Uterus (tissue), 2 donors: ENCODE results near the gene ERVV-1.

ENCODE experiments used
- POLR2A ChIP-seq, 2 donors: fragments of 450-650 bp; IDR thresholded peaks; one replicate each; pipeline ENCODE4 v1.6.1; 2016; ENCODE audit warnings: antibody characterized with exemption in 2 of 2, mild to moderate bottlenecking in 1 of 2, moderate library complexity in 1 of 2
- TF ChIP-seq, protein P1 (sequence below), 4 experiments: fragments of 200-600 bp in 2 of 4; fragments of 450-650 bp in 2 of 4; sonication (generic) in 2 of 4; IDR thresholded peaks; one replicate each; pipeline ENCODE4 v1.5.1; 2016 to 2019; ENCODE audit warnings: antibody characterized with exemption in 4 of 4, mild to moderate bottlenecking in 2 of 4, moderate library complexity in 1 of 4

DNA sequence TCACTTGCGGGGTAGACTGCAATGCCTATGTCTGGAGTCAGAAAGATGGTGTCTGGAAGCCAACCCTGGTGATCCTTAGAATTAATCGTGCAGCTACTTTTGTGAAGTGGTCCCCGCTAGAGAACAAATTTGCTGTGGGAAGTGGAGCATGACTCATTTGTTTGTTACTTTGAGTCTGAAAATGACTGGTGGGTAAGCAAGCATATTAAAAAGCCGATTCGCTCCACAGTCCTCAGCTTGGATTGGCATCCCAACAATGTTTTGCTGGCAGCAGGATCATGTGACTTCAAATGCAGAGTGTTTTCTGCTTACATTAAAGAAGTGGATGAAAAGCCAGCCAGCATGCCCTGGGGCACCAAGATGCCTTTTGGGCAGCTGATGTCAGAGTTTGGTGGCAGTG lies 9.5 kb upstream of the ERVV-1 start:
- TF ChIP-seq POLR2A (IDR thresholded peaks at IDR 0.05): no peak
- TF ChIP-seq, protein P1, sequence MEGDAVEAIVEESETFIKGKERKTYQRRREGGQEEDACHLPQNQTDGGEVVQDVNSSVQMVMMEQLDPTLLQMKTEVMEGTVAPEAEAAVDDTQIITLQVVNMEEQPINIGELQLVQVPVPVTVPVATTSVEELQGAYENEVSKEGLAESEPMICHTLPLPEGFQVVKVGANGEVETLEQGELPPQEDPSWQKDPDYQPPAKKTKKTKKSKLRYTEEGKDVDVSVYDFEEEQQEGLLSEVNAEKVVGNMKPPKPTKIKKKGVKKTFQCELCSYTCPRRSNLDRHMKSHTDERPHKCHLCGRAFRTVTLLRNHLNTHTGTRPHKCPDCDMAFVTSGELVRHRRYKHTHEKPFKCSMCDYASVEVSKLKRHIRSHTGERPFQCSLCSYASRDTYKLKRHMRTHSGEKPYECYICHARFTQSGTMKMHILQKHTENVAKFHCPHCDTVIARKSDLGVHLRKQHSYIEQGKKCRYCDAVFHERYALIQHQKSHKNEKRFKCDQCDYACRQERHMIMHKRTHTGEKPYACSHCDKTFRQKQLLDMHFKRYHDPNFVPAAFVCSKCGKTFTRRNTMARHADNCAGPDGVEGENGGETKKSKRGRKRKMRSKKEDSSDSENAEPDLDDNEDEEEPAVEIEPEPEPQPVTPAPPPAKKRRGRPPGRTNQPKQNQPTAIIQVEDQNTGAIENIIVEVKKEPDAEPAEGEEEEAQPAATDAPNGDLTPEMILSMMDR (IDR thresholded peaks at IDR 0.05): no peak
